Measurements from ENCODE around the gene INTS7. TPM values are rescaled to one million over a fixed set of nuclear protein-coding genes. Genes with fewer than 3 reads are reported as not detected.

The INTS7 gene
- total and polyA plus RNA-seq, 9 of the 15 experiments (the other 6 are each of a cell fraction or from before 2014, with no cell fraction given) = 27.3 to 68.4 (median 40.4) TPM

DNA sequence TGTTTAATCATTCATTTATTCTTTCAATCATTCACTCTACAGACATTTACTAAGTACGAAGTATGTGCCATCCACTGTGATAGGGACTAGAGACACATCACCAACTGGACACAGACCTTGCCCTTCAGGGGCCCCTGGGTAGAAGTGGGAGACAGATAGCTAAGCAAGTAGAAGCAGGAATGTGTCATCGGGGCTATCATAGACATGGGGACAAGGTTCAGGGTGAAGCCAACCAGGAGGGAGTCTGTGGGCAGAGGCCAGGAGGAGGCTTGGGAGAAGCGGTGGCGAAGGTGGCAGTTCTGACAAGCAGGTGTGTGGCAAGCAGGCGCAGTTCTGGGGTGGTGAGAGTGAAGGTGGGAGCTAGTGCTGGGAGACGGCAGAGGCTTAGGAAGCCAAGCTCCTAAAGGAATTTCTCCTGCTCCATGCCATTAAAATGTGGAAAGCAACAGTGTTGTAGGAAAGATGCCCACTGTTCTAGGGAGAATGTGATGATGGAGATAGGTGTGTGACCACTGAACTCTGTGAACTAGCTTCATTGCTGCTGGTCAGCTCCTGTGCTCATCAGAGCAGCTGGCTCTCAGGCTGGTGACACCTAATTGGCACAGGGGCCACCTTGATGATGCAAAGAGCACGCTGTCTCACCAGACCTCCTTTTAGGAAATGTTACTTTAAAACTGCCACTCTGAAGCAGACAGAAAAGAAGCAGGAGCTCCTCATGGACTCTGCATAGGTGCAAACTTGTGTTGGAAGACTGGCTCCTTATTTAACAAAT is 125.1 kb downstream of the INTS7 start:
- Histone ChIP-seq H3K4me2 (ENCODE audit: insufficient read depth, low read length) (no peak overlapping the region), H3K9me3 (replicated peaks; ENCODE audit: control insufficient read depth, insufficient read depth, low read depth, low read length) (no peaks in the 10 kb centered on the region), H3K9me1 (ENCODE audit: control insufficient read depth, insufficient read depth, low read length) (no peaks in the 10 kb centered on the region), H3K79me2 (ENCODE audit: control insufficient read depth, insufficient read depth, low read length) (no peaks in the 10 kb centered on the region), H3K27me3 (ENCODE audit: control insufficient read depth in 2 of 2, insufficient read depth in 2 of 2, low read length in 2 of 2) (peaks cover 5 to 24% of the 10 kb centered on the region in 2 experiments; a peak in 4 of 5 replicates), H4K20me1 (replicated peaks; ENCODE audit: control insufficient read depth, insufficient read depth, low read length) (no peaks in the 10 kb centered on the region), H3K27ac (ENCODE audit: extremely low read depth, low read depth, low read length) (no peak overlapping the region), H2AFZ (ENCODE audit: low read depth, low read length) (no peak overlapping the region), H3K4me1 (replicated peaks in 1 of 2; ENCODE audit: control insufficient read depth in 2 of 2, insufficient read depth in 2 of 2, low read length in 2 of 2) (no peaks in the 10 kb centered on the region), H3K4me3 (no peak overlapping the region), H3K9ac (ENCODE audit: insufficient read depth in 1 of 2, low read depth in 2 of 2, low read length in 2 of 2) (no peak overlapping the region), H3K36me3 (ENCODE audit: control insufficient read depth, insufficient read depth, low read length) (no peaks in the 10 kb centered on the region)
- ChIA-PET POLR2A (interaction anchor here (0.5 to 1.0 kb wide), 3 partner anchors 42 to 152 kb away, joined by 3 read pairs; no protein-coding TSS in a partner anchor), CTCF (ENCODE audit: low intra/inter-chr PET ratio) (no interaction called here)
- FAIRE-seq = no peak
- in situ Hi-C loops (cut with MboI) (no loop called here), intact Hi-C loops (cut with micrococcal nuclease) (no loop called here)
- no peak for DNase-seq (ENCODE audit: extremely low read depth in 1 of 4, low spot score in 3 of 4)
- ATAC-seq = no peak
- TF ChIP-seq, protein P1, sequence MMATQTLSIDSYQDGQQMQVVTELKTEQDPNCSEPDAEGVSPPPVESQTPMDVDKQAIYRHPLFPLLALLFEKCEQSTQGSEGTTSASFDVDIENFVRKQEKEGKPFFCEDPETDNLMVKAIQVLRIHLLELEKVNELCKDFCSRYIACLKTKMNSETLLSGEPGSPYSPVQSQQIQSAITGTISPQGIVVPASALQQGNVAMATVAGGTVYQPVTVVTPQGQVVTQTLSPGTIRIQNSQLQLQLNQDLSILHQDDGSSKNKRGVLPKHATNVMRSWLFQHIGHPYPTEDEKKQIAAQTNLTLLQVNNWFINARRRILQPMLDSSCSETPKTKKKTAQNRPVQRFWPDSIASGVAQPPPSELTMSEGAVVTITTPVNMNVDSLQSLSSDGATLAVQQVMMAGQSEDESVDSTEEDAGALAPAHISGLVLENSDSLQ (IDR thresholded peaks at IDR 0.05) = no peak
- TF ChIP-seq KLF6 (CRISPR knock-in tag; IDR thresholded peaks at IDR 0.05; ENCODE audit: borderline replicate concordance) = no peak
- TF ChIP-seq MXI1 (IDR thresholded peaks at IDR 0.05; ENCODE audit: low read depth, low read length) = no peak
- TF ChIP-seq BRD4 (IDR thresholded peaks at IDR 0.05) = no peak
- TF ChIP-seq ZNF12 (CRISPR knock-in tag; IDR thresholded peaks at IDR 0.05) = no peak
- TF ChIP-seq, protein P2, sequence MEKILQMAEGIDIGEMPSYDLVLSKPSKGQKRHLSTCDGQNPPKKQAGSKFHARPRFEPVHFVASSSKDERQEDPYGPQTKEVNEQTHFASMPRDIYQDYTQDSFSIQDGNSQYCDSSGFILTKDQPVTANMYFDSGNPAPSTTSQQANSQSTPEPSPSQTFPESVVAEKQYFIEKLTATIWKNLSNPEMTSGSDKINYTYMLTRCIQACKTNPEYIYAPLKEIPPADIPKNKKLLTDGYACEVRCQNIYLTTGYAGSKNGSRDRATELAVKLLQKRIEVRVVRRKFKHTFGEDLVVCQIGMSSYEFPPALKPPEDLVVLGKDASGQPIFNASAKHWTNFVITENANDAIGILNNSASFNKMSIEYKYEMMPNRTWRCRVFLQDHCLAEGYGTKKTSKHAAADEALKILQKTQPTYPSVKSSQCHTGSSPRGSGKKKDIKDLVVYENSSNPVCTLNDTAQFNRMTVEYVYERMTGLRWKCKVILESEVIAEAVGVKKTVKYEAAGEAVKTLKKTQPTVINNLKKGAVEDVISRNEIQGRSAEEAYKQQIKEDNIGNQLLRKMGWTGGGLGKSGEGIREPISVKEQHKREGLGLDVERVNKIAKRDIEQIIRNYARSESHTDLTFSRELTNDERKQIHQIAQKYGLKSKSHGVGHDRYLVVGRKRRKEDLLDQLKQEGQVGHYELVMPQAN (IDR thresholded peaks at IDR 0.05; ENCODE audit: borderline replicate concordance) = no peak
- no peak for TF ChIP-seq KDM2B (CRISPR knock-in tag; IDR thresholded peaks at IDR 0.05)
- TF ChIP-seq, protein P3, sequence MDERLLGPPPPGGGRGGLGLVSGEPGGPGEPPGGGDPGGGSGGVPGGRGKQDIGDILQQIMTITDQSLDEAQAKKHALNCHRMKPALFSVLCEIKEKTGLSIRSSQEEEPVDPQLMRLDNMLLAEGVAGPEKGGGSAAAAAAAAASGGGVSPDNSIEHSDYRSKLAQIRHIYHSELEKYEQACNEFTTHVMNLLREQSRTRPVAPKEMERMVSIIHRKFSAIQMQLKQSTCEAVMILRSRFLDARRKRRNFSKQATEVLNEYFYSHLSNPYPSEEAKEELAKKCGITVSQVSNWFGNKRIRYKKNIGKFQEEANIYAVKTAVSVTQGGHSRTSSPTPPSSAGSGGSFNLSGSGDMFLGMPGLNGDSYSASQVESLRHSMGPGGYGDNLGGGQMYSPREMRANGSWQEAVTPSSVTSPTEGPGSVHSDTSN (CRISPR knock-in tag; IDR thresholded peaks at IDR 0.05; ENCODE audit: low read depth) = no peak
- TF ChIP-seq, protein P3 (tag; conservative IDR thresholded peaks at IDR 0.05; ENCODE audit: low read depth) = no peak
- no peak for TF ChIP-seq NFYB (IDR thresholded peaks at IDR 0.05; ENCODE audit: extremely low read depth, insufficient read length)
- TF ChIP-seq POLR3A (IDR thresholded peaks at IDR 0.05; ENCODE audit: borderline replicate concordance, extremely low read depth, insufficient read depth, insufficient read length) = no peak
- 5% methylated on average over 7 of the region's 7 CpGs for WGBS (ENCODE audit: insufficient coverage, low coverage, missing lambda C conversion rate)
- no TSS peak for BruUV-seq (replicated peaks)

Data from K562 (cell line).